Chondrocyte (in vitro differentiated cells): Measurements from ENCODE around the gene AOX1. TPM values are rescaled to one million over a fixed set of nuclear protein-coding genes. Genes with fewer than 3 reads are reported as not detected.
"Not testable (repeated sequence)": the region's sequence is repeated elsewhere in the genome, so short reads cannot be mapped to it uniquely, and the experiment has no call there.

Experiments
- DNase-seq: peaks from one replicate; pipeline ENCODE4 v3.0.0; 2021; ENCODE audit warnings: mixed read lengths, low spot score
- H3K27ac Mint-ChIP-seq: one replicate; pipeline ENCODE4 v1.8.0; 2021; ENCODE audit warnings: mild to moderate bottlenecking, moderate library complexity, mixed read lengths; ENCODE audit not compliant: unreplicated experiment
- H3K27me3 Mint-ChIP-seq: 2 replicates; pipeline ENCODE4 v1.8.0; 2021; ENCODE audit warnings: low read depth, mixed read lengths
- H3K36me3 Mint-ChIP-seq: 2 replicates; pipeline ENCODE4 v1.8.0; 2021; ENCODE audit warnings: low read depth, mixed read lengths
- H3K4me1 Mint-ChIP-seq: 2 replicates; pipeline ENCODE4 v1.8.0; 2021; ENCODE audit warnings: low read depth, mild to moderate bottlenecking, mixed read lengths
- H3K4me3 Mint-ChIP-seq: one replicate; pipeline ENCODE4 v1.8.0; 2021; ENCODE audit warnings: mild to moderate bottlenecking, moderate library complexity, mixed read lengths; ENCODE audit not compliant: unreplicated experiment
- H3K9me3 Mint-ChIP-seq: 2 replicates; pipeline ENCODE4 v1.8.0; 2021; ENCODE audit warnings: low read depth, mixed read lengths
- total RNA-seq: library from RNA; stranded (reverse); gene quantifications from 3 replicates; pipeline ENCODE4 v1.2.1, GENCODE V29; 2021
- TF ChIP-seq, protein P1 (sequence below): fragments of 200-600 bp; sonication (generic); IDR thresholded peaks from 2 replicates; pipeline ENCODE4 v1.5.0; 2021; ENCODE audit warnings: antibody characterized with exemption, mild to moderate bottlenecking, moderate library complexity

Gene AOX1
- total RNA-seq, 1 donor from 2014 or later: 1.7 TPM

DNA sequence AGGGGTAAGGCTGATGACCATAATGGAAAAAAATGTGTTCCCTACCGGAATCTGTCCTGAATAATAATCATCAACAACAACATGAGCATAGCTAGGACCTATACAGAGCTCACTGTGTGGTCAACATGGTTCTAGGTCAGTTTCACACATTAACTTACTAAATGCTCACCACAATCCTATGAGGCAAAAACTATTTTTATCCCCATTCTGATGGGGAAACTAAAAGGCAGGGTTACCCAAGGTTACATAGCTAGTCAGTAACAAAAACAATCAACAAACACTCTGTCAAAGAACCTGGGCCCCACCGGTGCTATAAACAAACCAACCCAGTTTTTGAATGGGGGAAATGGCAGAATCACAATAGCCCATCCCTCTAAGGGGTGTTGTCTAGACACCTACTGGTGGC is 40.1 kb downstream of the AOX1 start:
- DNase-seq: no peak
- H3K27me3 Mint-ChIP-seq: no peaks in the 10 kb centered on the region
- H3K4me3 Mint-ChIP-seq: no peak overlapping the region
- H3K27ac Mint-ChIP-seq: no peak overlapping the region
- peaks cover 1% of the 10 kb centered on the region for H3K36me3 Mint-ChIP-seq
- H3K4me1 Mint-ChIP-seq: peaks cover 20% of the 10 kb centered on the region
- H3K9me3 Mint-ChIP-seq: no peaks in the 10 kb centered on the region
- TF ChIP-seq, protein P1, sequence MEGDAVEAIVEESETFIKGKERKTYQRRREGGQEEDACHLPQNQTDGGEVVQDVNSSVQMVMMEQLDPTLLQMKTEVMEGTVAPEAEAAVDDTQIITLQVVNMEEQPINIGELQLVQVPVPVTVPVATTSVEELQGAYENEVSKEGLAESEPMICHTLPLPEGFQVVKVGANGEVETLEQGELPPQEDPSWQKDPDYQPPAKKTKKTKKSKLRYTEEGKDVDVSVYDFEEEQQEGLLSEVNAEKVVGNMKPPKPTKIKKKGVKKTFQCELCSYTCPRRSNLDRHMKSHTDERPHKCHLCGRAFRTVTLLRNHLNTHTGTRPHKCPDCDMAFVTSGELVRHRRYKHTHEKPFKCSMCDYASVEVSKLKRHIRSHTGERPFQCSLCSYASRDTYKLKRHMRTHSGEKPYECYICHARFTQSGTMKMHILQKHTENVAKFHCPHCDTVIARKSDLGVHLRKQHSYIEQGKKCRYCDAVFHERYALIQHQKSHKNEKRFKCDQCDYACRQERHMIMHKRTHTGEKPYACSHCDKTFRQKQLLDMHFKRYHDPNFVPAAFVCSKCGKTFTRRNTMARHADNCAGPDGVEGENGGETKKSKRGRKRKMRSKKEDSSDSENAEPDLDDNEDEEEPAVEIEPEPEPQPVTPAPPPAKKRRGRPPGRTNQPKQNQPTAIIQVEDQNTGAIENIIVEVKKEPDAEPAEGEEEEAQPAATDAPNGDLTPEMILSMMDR: no peak

DNA sequence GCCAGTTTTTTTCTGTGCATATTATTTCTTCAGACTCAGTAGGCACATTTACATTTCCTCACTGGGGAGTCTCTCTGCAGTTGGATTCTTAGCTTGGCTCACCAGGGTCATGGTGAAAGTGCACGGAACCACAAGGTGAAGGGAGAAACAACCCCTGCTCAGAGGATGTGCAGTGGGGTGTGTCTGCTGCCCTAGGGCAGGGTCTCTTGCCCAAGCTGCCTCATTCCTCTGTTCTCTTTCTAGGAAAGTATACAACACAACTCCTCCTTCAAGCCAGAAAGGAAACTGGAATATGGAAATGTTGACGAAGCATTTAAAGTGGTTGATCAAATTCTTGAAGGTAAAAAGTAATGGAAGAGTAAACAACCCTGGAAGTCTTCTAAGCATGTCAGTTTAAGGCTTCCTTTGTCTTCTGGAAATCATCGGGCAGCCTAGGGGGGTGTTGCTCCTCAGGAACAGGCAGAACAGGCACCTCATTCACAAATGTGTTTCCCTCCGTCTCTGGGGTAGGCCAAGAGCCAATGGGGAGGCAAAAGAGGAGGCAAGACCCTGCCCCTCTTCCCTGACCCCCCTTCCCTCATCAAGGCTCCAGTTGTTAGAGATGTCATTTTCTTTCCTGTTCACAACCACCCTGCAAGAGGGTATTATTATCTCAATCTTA is 41.4 kb downstream of the AOX1 start:
- H3K36me3 Mint-ChIP-seq: peaks cover 1% of the 10 kb centered on the region
- H3K4me1 Mint-ChIP-seq: peaks cover 20% of the 10 kb centered on the region
- TF ChIP-seq, protein P1: no peak
- H3K9me3 Mint-ChIP-seq: no peaks in the 10 kb centered on the region
- DNase-seq: no peak
- H3K27me3 Mint-ChIP-seq: no peaks in the 10 kb centered on the region
- no peak overlapping the region for H3K4me3 Mint-ChIP-seq
- H3K27ac Mint-ChIP-seq: no peak overlapping the region

DNA sequence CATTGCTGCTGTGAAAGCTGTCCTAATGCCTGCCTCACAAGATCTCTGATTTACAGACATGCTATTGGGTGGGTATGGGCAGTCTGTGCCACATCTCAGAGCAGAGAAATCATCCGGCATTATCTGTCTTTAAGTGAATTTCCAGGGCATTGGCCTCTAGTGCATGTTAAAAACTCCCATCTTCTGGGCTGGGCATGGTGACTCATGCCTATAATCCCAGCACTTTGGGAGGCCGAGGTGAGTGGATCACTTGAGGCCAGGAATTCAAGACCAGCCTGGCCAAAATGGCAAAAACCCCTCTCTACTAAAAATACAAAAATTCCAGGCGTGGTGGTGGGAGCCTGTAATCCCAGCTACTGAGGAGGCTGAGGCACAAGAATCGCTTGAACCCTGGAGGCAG is 42.6 kb downstream of the AOX1 start:
- H3K4me1 Mint-ChIP-seq: peaks cover 20% of the 10 kb centered on the region
- not testable (repeated sequence) for DNase-seq, H3K36me3 Mint-ChIP-seq, H3K9me3 Mint-ChIP-seq, H3K4me3 Mint-ChIP-seq, H3K27me3 Mint-ChIP-seq, H3K27ac Mint-ChIP-seq

DNA sequence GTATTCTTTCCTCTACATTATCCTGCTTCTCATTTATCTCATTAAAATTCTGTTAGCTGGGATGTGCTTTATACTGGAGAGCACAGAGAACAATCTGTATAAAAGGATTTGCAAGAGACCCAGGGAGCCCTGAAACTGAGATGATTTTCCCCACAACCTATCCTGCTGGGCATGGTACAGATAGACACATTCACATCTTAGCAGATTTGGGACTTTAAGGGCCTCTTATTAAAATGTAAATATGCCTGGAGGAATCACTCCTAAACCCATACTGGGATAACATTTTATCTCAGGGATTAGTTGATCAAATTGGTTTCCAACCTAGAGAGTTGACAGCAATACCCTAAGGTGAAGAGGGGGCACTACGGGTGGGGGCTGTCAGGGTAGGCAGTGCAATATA is 45.5 kb downstream of the AOX1 start:
- Mint-ChIP-seq H3K27me3 (no peaks in the 10 kb centered on the region), H3K36me3 (peaks cover 6% of the 10 kb centered on the region), H3K4me3 (no peak overlapping the region), H3K27ac (no peak overlapping the region), H3K9me3 (peaks cover 8% of the 10 kb centered on the region), H3K4me1 (no peaks in the 10 kb centered on the region)
- TF ChIP-seq, protein P1: no peak
- DNase-seq: no peak

DNA sequence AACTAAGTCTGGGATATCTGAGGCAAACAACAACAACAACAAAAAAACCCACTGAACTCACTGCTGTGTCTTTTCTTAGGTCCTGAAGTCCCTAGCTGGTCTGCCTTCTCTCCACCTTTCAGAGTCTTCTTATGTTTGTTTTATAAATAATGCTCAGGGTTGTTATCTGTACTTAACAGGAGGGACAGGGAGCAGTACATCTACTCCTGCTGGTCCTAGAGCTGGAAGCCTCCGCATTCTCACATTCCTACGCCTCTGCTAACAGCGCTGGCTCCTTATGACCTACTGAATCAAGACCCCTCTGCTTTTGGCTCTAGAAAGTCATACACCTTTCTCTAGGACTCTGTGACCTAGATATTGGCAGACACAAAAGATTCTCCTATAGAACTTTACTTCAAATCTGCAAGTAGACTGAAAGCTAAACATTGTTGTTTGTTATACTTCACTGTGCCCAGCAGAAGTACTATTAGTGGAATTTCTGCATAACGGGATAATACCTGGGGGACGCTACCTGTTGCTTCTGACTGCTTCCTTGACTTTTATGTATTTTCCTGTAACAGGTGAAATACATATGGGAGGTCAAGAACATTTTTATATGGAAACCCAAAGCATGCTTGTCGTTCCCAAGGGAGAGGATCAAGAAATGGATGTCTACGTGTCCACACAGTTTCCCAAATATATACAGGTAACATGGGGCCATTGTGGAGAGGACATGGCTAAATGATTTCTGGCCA is 48.6 kb downstream of the AOX1 start:
- Mint-ChIP-seq H3K27me3 (no peaks in the 10 kb centered on the region), H3K4me1 (no peaks in the 10 kb centered on the region), H3K36me3 (peaks cover 4% of the 10 kb centered on the region), H3K9me3 (peaks cover 8% of the 10 kb centered on the region), H3K4me3 (no peak overlapping the region), H3K27ac (no peak overlapping the region)
- TF ChIP-seq, protein P1: no peak
- DNase-seq: no peak
